DMS153 treated with DMSO at 0.1 percent for 48 hours (cell line): ENCODE results near the gene SHROOM2.
"Not testable (repeated sequence)": the region's sequence is repeated elsewhere in the genome, so short reads cannot be mapped to it uniquely, and the experiment has no call there.

Experiments used
- DNase-seq: peaks from one replicate; lab custom pipeline; 2025; ENCODE audit not compliant: unreplicated experiment; lab: John Stamatoyannopoulos, UW

The SHROOM2 gene, protein sequence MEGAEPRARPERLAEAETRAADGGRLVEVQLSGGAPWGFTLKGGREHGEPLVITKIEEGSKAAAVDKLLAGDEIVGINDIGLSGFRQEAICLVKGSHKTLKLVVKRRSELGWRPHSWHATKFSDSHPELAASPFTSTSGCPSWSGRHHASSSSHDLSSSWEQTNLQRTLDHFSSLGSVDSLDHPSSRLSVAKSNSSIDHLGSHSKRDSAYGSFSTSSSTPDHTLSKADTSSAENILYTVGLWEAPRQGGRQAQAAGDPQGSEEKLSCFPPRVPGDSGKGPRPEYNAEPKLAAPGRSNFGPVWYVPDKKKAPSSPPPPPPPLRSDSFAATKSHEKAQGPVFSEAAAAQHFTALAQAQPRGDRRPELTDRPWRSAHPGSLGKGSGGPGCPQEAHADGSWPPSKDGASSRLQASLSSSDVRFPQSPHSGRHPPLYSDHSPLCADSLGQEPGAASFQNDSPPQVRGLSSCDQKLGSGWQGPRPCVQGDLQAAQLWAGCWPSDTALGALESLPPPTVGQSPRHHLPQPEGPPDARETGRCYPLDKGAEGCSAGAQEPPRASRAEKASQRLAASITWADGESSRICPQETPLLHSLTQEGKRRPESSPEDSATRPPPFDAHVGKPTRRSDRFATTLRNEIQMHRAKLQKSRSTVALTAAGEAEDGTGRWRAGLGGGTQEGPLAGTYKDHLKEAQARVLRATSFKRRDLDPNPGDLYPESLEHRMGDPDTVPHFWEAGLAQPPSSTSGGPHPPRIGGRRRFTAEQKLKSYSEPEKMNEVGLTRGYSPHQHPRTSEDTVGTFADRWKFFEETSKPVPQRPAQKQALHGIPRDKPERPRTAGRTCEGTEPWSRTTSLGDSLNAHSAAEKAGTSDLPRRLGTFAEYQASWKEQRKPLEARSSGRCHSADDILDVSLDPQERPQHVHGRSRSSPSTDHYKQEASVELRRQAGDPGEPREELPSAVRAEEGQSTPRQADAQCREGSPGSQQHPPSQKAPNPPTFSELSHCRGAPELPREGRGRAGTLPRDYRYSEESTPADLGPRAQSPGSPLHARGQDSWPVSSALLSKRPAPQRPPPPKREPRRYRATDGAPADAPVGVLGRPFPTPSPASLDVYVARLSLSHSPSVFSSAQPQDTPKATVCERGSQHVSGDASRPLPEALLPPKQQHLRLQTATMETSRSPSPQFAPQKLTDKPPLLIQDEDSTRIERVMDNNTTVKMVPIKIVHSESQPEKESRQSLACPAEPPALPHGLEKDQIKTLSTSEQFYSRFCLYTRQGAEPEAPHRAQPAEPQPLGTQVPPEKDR (N-terminal part only)

DNA sequence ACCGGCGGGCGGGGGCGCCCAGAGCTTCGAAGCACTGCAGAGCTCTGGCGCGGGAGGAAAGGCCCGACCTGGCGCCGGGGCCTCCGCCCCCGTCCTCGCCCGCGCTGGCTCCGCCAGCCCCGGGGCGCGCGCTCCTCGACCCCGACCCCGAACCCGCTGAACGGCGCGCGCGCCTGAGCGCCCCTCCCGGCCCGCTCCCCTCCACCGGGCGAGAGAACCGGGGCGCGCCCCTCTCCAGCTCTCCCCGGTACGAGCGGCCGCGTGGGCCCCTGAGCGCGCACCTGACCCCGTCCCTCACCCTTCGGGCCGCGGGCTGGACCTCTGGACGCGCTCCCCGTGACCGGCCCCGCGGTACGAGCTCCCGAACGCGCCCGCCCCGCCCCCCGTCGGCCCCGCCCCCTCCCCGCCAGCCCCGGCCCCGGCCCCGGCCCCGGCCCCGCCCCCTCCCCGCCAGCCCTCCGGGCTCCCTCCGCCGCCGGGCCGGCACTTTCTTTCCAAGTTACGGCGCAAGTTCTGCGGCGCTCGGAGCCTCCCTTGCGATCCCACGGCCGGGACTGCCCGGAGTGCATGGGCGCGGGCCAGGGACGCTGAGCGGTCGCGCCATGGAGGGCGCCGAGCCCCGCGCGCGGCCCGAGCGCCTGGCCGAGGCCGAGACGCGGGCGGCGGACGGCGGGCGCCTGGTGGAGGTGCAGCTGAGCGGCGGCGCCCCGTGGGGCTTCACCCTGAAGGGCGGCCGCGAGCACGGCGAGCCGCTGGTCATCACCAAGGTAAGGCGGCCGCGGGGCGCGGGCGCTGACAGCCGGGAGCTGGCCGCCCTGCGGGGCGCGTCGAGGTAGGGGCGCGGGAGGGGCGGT lies at the start of gene SHROOM2:
Gene SHROOM2 (plus strand): TSS at position 486 of the 854 bp plus-strand sequence. CDS start 117 bp downstream, at position 603.
- no peak for DNase-seq

DNA sequence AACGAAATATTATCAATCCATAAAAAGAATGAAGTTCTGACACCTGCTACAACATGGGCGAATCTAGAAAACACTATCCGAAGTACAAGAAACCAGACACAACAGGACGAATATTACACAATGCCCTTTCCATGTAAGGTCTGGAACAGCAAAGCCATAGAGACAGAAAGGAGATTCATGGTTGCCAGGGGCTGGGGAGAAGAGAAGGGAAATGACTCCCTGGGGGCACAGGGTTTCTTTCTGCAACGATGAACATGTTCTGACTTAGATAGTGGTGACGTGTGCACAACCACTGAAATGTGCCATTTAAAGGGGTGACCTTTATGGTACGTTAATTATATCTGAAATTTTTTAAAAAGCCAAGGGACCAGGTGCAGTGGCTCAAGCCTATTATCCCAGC lies 48.9 kb upstream of the SHROOM2 start:
- no peak for DNase-seq

DNA sequence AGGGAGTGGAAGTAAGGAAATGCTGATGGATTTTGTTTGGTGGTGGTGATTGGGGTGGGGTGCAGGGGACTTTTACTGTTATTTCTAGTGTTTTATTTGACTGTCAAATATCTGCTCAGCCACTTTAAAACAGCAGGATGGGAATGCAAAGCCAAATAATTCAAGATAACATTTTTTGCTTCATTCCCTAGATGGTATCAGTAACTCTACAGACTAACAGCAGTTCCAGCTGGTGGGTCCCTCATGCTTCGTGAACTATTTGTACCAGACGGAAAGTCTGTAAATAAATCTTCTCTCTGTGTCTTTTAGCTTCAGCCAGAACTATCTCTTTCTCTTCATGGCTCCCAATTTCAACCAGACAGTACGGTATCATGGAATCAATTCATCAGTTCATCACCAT lies 48.1 kb upstream of the SHROOM2 start:
- no peak for DNase-seq

DNA sequence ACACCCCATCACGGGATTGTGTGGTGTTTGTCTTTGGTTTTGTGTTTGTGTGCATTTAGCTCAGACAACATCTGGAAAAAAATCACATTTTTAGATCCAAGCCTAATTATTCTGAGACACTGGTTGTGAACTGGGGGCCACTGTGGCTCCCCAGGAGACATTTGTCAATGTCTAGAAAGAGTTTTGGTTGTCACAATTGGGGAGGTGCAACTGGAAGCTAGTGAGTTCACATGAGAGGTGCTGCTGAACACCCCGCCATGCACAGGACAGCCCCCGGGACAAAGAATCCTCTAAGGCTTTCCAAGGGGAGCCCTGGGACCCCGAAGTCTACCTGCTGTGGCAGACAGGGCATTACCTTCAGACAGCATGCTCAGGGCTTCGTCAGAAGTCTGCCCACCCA lies 47.1 kb upstream of the SHROOM2 start:
- no peak for DNase-seq

DNA sequence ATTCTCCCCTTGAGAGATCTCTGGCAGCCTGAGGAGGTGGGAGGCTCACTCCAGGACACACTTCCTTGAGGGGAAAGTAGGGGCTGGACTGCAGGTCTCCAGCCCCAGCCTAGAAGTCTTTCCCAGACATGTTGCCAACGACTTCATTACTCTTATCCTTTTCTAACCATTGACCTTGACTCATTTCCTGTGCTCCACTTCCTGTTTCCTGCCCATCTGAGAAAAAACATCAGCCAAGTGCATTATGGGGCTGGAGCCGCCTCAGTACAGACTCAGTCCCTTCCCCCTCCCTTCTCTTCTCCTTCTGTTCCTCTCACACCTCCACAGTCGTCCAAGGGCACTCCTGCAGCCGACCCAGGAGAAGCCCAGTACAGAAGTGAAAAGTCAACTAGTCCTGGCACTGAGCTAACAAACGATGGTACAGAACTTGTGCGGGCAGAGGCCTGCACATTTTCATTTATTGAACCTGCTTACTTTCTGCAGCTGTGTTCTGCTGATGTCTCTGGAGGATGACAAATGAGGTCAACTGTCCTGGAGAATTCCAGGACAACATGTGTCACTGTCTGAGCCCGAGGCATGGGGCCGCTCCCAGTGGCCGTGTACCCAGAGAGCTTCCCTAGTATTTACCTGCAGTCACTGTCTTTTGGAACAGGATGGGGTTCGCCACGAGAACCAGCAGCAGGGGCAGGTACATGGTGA lies 40.7 kb upstream of the SHROOM2 start:
- DNase-seq = no peak

DNA sequence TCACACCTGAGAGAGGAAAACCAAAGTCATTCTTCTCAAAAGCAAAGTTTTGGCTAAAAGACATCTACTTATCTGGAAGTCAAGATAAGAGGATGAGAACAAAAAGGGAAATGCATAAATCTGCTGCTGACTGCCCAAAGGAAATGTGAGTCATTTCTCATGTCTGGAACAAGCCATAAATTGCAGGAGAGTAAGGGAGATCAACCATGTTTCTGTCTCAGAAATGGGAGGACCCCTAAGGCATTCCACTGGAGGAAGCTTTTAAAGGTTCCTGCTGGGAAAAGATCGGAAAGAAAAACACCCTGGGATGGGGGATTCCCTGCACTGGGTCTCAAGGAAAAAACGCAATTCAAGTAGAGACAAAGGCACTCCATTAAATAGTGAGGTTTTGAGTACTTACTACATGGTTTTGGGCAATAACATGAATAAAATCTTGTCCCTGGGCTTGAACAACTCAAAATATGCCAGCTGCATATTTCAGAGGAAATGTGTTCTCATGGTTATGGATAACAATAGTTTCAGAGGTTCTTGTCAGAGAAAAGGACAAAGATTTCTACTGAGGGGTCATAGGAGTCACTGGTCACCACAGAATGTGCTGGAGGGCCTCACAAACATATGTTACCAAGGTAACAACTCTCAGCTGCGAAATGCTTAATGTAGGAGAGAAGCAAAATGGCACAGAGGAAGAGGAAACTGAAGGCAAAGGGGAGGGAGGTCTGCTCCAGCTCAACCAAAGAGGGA lies 39.9 kb upstream of the SHROOM2 start:
- DNase-seq = no peak

DNA sequence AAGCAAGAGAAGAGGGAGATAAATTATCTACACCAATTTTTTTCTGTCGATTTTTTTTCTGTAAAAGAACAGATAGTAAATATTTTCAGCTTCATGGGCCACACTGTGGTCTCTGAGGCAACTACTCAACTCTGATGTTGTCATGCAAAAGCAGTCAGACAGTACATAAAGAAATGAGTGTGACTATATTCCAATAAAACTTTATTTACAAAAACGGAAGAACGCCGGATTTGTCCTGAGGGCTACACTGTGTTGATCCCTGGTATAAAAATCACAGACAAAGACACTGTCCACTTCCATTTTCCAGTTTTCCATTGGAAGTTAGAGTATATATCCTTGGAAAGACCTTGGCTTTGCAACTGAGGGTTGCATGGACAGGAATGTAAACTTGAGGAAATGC lies 38.6 kb upstream of the SHROOM2 start:
- no peak for DNase-seq

DNA sequence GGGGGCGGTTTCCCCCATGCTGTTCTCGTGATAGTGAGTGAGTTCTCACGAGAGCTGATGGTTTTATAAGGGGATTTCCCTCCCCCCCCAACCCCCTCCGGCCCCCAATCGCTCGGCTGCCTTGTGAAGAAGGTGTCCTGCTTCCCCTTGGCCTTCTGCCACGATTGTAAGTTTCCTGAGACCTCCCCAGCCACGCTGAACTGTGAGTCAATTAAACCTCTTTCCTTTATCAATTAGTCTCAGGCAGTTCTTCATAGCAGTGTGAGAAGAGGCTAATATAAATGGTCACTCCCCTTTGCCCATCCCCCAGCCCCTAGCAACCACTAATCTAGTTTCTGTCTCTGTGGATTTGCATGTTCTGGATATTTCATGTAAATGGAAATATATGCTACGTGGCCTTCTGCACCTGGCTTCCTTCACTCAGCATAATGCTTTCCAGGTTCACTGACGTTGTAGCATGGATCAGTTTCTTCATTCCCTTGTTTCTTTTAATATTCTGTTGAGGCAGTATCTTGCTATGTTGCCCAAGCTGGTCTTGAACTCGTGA lies 37.0 kb upstream of the SHROOM2 start:
- no peak for DNase-seq

DNA sequence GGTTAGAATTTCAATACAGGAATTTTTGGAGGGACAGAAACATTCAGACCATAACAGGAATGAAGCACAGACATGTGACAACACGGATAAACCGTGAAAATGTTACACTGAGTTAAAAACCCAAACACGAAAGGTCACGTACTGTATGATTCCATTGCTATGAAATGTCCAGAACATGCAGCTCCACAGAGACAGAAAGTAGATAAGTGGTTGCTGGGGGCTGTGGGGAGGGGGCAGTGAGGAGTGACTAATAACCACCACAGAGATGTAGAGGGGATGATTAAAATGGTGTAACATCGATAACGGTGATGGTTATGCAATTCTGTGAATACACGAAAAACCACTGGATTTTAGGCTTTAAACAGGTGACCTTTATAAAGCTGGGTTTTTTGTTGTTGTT lies 28.9 kb upstream of the SHROOM2 start:
- DNase-seq = no peak

DNA sequence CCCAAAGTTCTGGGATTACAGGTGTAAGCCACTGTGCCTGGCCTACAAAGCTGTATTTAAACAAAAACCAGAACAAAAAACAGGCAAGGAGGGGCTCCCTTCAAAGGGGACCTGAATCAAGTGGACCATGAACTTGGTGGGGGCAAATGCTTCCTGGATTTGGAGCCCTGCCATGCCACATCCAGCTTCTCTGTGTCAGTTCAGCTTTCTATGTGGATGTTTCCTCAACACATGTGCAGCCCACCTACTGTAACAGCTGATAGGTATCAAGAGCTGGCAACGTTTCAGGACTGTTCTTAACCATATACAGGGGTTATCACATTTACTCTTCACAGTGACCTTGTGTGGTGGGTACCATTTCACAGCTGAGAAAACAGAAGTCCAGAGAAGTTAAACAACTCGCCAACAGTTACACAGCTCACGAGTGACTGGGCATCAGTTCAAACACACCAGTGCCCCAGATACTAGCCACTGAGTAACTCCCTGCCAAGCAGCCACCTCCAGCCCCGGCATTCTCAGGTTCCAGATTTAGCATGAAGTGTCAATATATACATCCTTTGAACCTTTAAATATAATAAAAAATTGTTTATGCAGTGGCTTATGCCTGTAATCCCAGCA lies 28.1 kb upstream of the SHROOM2 start:
- DNase-seq = no peak

DNA sequence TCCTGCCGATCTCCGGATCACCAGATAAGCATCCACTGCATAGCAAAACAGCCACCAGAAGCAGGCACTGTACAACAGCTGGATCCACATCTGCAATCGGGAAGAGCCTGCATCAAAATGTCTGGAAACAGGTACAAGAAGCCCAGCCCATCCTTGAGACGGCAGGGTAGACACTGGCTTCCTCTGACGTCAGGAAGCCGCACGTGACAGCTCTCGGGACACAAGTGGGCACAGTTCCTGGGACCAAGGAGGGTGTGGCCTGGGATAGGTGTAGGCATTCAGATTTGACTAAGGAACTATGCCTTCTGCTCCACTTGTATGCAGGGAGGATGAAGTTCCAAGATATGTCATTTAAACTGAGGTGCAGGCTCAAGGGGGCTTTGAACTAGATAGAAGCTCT lies 26.9 kb upstream of the SHROOM2 start:
- no peak for DNase-seq

DNA sequence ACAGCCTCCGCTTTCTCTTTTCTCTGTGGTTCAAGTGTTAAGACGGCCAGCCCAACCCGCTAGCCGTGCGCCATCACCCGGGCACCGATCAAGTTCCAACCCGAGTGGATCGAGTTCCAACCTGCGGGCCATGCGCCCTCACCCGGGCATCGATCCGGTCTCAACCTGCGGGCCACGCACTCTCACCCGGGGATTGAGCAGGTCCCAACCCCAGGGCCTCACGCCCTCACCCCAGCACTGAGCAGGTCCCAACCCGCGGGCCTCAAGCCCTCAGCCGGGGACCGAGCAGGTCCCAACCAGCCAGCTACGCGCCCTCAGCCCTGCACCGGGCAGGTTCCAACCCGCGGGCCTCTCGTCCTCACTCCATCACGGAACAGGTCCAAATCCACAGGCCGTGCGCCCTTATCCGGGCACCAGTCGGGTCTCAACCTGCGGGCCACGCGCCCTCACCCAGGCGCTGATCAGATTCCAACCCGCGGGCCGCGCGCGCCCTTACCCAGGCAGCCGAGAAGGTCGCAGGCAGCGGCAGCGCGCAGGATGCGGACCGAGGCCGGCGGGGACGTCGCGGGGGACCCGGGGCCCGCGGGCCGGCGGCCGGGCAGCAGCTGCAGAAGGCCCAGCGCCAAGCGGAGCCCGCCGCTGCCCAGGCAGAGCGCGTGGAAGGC lies 21.0 kb upstream of the SHROOM2 start:
- DNase-seq = no peak

DNA sequence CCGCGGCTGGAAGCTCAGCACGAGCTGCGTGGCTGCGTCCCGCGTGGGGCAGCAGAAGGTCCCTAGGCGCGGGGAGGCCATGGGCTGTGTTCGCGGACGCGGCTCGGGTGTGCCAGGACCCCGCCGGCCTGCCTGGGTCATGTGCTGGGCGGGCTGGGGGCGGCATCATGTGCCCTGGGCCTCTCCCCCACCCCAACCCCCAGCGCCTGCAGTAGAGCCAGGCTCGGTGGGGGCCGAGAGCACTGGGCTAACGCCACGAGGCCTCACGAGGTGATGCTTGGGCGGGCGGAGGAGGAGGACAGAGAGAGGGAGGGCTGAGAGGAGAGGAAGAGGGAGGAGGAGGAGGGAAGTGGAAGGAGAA lies 20.5 kb upstream of the SHROOM2 start, which contains the start of gene GPR143:
Gene GPR143 (minus strand): TSS at position 111 of the 361 bp plus-strand sequence. CDS start 30 bp downstream, at position 81.
- DNase-seq = no peak

DNA sequence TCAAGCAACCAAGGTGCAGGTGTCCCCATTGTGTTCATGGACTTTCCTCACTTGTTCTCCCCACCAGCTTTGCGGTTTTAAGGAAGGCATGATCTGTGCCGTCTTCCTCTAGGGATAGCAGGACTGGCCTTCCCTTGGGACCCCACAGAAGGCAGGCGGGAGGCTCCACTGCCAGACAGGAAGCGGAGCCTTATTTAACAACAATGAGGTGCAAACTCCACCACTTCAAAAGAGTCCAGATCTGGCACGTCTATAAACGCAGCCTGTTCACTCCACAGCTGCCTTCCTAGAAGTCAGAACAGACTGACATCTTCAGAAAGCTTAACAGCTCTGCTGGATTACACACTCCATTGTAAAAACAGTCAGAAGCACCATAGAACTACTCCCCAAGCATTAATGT lies 18.9 kb upstream of the SHROOM2 start:
- no peak for DNase-seq

DNA sequence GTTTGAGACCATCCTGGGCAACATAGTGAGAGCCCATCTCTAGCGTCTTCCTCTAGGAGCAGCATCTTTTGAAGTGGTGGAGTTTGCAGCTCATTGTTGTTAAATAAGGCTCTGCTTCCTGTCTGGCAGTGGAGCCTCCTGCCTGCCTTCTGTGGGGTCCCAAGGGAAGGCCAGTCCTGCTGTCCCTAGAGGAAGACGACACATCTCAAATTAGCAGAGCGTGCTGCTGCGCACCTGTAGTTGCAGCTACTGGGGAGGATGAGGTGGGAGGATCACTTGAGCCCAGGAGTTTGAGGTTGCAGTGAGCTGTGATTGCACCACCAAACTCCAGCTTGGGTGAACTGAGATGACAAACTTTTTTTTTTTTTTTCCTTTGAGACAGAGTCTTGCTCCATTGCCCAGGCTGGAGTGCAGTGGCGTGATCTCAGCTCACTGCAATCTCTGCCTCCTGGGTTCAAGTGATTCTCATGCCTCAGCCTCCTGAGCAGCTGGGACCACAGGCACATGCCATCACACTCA lies 17.8 kb upstream of the SHROOM2 start:
- DNase-seq = not testable (repeated sequence)

DNA sequence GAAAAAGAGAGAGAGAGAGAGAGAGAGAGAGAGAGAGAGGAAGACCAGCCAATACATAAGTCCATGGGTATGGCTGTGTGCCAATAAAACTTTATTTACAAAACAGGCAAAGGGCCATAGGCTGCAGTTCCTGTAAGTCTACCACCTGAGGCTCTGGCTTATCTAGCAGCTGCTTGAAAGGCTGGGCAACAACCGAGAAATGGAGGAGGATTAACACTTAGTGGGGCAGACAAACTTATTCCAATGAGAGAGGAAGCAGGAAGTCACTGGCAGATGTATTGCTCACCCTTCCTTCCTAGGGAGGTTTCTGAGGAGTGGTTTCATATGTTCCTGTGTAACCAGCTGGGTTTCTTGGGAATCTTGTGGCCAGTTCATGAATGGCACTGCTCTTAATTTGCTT lies 15.9 kb upstream of the SHROOM2 start:
- no peak for DNase-seq

DNA sequence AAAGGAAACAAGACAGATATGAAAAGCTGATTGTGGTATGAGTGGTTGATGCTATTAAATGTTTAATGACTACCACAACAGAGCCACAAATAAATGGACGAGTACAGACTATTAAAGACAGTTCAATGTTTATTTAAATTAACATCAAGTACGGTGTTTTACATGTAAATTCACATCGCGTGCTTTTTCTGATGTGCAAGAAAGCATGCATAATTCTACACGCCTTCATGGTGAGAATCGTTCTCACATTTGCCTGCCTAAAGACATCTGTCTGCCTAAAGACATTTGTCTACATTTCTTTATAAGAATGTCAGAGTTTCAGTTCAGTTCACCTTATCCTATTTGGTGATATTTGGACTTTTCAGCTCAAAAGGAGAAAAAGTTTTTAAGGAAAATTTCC lies 13.3 kb upstream of the SHROOM2 start:
- no peak for DNase-seq

DNA sequence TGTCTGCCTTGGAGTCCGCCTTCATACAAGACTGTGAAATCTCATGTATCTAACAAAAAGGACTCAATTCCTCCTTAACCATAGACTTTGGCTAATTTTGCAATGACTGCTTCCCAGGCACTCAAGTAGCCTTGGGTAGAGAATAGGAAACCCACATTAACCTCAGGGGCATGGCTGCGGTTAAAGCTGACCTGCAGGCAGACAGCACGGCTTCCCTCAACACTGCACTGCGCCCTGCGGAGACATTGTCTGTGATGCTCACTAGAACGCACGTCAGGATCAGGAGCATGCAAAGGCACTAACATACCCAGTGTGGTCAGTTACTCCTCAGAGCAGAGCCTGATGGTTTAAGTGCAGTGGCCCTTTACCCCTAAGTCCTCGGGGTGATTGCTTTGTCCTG lies 10.3 kb upstream of the SHROOM2 start:
- no peak for DNase-seq
